SK-N-SH treated with all-trans-retinoic acid at 6 μM for 48 hours (cell line): ENCODE measurements around the gene UBA6.
"Not testable (repeated sequence)": the region's sequence is repeated elsewhere in the genome, so short reads cannot be mapped to it uniquely, and the experiment has no call there.

Source experiments
- BACH2 ChIP-seq: fragments of 250-450 bp; sonication (Bioruptor Pico); IDR thresholded peaks from 2 replicates; pipeline ENCODE4 v1.9.0; 2021; ENCODE audit warnings: mild to moderate bottlenecking, borderline replicate concordance
- ESRRG ChIP-seq: fragments of 250-450 bp; sonication (Bioruptor Pico); IDR thresholded peaks from 2 replicates; pipeline ENCODE4 v1.6.1; 2021; ENCODE audit warnings: mild to moderate bottlenecking
- ZFP3 ChIP-seq: fragments of 250-450 bp; sonication (Bioruptor Pico); IDR thresholded peaks from 2 replicates; pipeline ENCODE4 v1.5.0; 2020; ENCODE audit warnings: mild to moderate bottlenecking, moderate library complexity
- TF ChIP-seq, protein P1 (sequence below): fragments of 250-450 bp; sonication (Bioruptor Pico); IDR thresholded peaks from 2 replicates; pipeline ENCODE4 v1.8.0; 2020; ENCODE audit warnings: mild to moderate bottlenecking, moderate library complexity, borderline replicate concordance
- TF ChIP-seq, protein P2 (sequence below): fragments of 250-450 bp; sonication (Bioruptor Pico); IDR thresholded peaks from 2 replicates; pipeline ENCODE4 v1.8.0; 2021; ENCODE audit warnings: low read depth, mild to moderate bottlenecking, moderate library complexity, borderline replicate concordance

DNA sequence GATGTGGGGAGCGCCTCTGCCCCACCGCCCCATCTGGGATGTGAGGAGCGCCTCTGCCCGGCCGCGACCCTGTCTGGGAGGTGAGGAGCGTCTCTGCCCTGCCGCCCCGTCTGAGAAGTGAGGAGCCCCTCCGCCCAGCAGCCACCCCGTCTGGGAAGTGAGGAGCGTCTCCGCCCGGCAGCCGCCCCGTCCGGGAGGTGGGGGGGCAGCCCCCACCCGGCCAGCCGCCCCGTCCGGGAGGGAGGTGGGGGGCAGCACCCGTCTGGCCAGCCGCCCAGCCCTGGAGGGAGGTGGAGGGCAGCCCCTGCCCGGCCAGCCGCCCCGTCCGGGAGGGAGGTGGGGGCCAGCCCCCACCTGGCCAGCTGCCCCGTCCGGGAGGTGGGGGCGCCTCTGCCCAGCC, 64.0 kb downstream of the UBA6 start:
- TF ChIP-seq, protein P1, sequence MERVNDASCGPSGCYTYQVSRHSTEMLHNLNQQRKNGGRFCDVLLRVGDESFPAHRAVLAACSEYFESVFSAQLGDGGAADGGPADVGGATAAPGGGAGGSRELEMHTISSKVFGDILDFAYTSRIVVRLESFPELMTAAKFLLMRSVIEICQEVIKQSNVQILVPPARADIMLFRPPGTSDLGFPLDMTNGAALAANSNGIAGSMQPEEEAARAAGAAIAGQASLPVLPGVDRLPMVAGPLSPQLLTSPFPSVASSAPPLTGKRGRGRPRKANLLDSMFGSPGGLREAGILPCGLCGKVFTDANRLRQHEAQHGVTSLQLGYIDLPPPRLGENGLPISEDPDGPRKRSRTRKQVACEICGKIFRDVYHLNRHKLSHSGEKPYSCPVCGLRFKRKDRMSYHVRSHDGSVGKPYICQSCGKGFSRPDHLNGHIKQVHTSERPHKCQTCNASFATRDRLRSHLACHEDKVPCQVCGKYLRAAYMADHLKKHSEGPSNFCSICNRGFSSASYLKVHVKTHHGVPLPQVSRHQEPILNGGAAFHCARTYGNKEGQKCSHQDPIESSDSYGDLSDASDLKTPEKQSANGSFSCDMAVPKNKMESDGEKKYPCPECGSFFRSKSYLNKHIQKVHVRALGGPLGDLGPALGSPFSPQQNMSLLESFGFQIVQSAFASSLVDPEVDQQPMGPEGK = not testable (repeated sequence)
- TF ChIP-seq, protein P2, sequence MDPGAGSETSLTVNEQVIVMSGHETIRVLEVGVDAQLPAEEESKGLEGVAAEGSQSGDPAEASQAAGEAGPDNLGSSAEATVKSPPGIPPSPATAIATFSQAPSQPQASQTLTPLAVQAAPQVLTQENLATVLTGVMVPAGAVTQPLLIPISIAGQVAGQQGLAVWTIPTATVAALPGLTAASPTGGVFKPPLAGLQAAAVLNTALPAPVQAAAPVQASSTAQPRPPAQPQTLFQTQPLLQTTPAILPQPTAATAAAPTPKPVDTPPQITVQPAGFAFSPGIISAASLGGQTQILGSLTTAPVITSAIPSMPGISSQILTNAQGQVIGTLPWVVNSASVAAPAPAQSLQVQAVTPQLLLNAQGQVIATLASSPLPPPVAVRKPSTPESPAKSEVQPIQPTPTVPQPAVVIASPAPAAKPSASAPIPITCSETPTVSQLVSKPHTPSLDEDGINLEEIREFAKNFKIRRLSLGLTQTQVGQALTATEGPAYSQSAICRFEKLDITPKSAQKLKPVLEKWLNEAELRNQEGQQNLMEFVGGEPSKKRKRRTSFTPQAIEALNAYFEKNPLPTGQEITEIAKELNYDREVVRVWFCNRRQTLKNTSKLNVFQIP (CRISPR knock-in tag) = not testable (repeated sequence)
- not testable (repeated sequence) for TF ChIP-seq BACH2, ZFP3, ESRRG (CRISPR knock-in tag)
